GM23248 (cell line): ENCODE data around the gene AP2B1. TPM values are rescaled to one million over a fixed set of nuclear protein-coding genes. Genes with fewer than 3 reads are reported as not detected.
A peak's percentile ranks its signal among the peaks of the same experiment; 100 is the strongest.

Experiments
- DNase-seq: peaks from one replicate; pipeline ENCODE4 v3.0.0-alpha.2; 2015
- H2AFZ ChIP-seq: fragments of 200-600 bp; sonication (generic); 2 replicates; pipeline ENCODE4 v1.6.1; 2016; ENCODE audit warnings: antibody characterized with exemption
- H3F3A ChIP-seq: fragments of 200-600 bp; sonication (generic); 2 replicates; pipeline ENCODE4 v1.6.1; 2016; ENCODE audit warnings: mild to moderate bottlenecking, antibody characterized with exemption, mixed run types; ENCODE audit not compliant: insufficient read depth
- H3K27ac ChIP-seq: fragments of 200-600 bp; sonication (generic); 2 replicates; pipeline ENCODE4 v1.5.1; 2016; ENCODE audit warnings: mild to moderate bottlenecking
- H3K27me3 ChIP-seq: fragments of 200-600 bp; sonication (generic); replicated peaks from 2 replicates; pipeline ENCODE4 v1.6.1; 2016; ENCODE audit warnings: mild to moderate bottlenecking; ENCODE audit not compliant: insufficient read depth
- H3K36me3 ChIP-seq: fragments of 200-600 bp; sonication (generic); 2 replicates; pipeline ENCODE4 v1.6.1; 2016; ENCODE audit warnings: low read depth, mild to moderate bottlenecking
- H3K4me1 ChIP-seq: fragments of 200-600 bp; sonication (generic); 2 replicates; pipeline ENCODE4 v1.6.1; 2016; ENCODE audit warnings: mild to moderate bottlenecking; ENCODE audit not compliant: insufficient read depth
- H3K4me2 ChIP-seq: fragments of 200-600 bp; sonication (generic); one replicate; pipeline ENCODE4 v1.6.1; 2016; ENCODE audit warnings: mild to moderate bottlenecking; ENCODE audit not compliant: unreplicated experiment
- H3K4me3 ChIP-seq: fragments of 200-600 bp; sonication (generic); 2 replicates; pipeline ENCODE4 v1.5.1; 2016; ENCODE audit warnings: mild to moderate bottlenecking
- H3K79me2 ChIP-seq: fragments of 200-600 bp; sonication (generic); 2 replicates; pipeline ENCODE4 v1.6.1; 2016; ENCODE audit warnings: mild to moderate bottlenecking; ENCODE audit not compliant: insufficient read depth
- H3K9ac ChIP-seq: fragments of 200-600 bp; sonication (generic); 2 replicates; pipeline ENCODE4 v1.6.1; 2016; ENCODE audit warnings: mild to moderate bottlenecking
- H3K9me2 ChIP-seq: fragments of 200-600 bp; sonication (generic); 2 replicates; pipeline ENCODE4 v1.6.1; 2016; ENCODE audit warnings: mixed run types, mild to moderate bottlenecking, moderate library complexity; ENCODE audit not compliant: insufficient read depth
- H3K9me3 ChIP-seq: fragments of 200-600 bp; sonication (generic); one replicate; pipeline ENCODE4 v1.6.1; 2017; ENCODE audit warnings: low read depth
- H4K20me1 ChIP-seq: fragments of 200-600 bp; sonication (generic); 2 replicates; pipeline ENCODE4 v1.6.0; 2016; ENCODE audit not compliant: insufficient read depth
- EZH2 ChIP-seq: fragments of 200-600 bp; sonication (generic); IDR thresholded peaks from 2 replicates; pipeline ENCODE4 v1.6.1; 2018; ENCODE audit warnings: antibody characterized with exemption, mild to moderate bottlenecking; ENCODE audit not compliant: insufficient read depth, poor library complexity, severe bottlenecking
- EZH2phosphoT487 ChIP-seq: fragments of 200-600 bp; sonication (generic); IDR thresholded peaks from 2 replicates; pipeline ENCODE4 v1.6.1; 2018; ENCODE audit warnings: antibody characterized with exemption, moderate library complexity, mild to moderate bottlenecking, low read depth; ENCODE audit not compliant: insufficient read depth
- WGBS, 2 experiments: methylation state at CpG; one replicate each; pipeline ENCODE4 v1.1.6; 2015 to 2017; ENCODE audit warnings: low lambda C conversion rate in 2 of 2, low coverage in 1 of 2; ENCODE audit errors: missing lambda C conversion rate in 2 of 2; 5-methylcytosine and 5-hydroxymethylcytosine counted together
- in situ Hi-C: fragments of 300-500 bp; cut with MboI; formaldehyde crosslinking; loops from 2 replicates; pipeline ENCODE4 v1.15.0; 2020
- polyA plus RNA-seq: library from polyadenylated mRNA; unstranded; fragments of >200 nt; fragmentation: Nextera tagmentation; extraction: Ambion mirVana; gene quantifications from 2 replicates; pipeline ENCODE4 v1.2.1, GENCODE V29; 2016
- total RNA-seq: library from RNA; depleted of rRNA; stranded (reverse); fragments of >200 nt; shearing (Covaris generic); gene quantifications from 2 replicates; pipeline ENCODE4 v1.2.3, GENCODE V29; 2014

The AP2B1 gene
- total and polyA plus RNA-seq, 2 experiments from 2014 or later: 72.4 to 85.9 TPM

GRCh38 chr17:35618628-35619027 lies 31.5 kb downstream of the AP2B1 start:
- Histone ChIP-seq H3K4me2 (no peak overlapping the region), H3K27ac (no peak overlapping the region), H3K9me2 (no peaks in the 10 kb centered on the region), H3K9me3 (no peaks in the 10 kb centered on the region), H3K79me2 (peaks cover 51% of the 10 kb centered on the region), H3F3A (no peaks in the 10 kb centered on the region), H3K9ac (no peak overlapping the region), H3K27me3 (no peaks in the 10 kb centered on the region), H3K4me3 (no peak overlapping the region), H3K36me3 (0 out of 2 replicates have a peak, but pooled peaks cover 12% of the 10 kb centered on the region), H4K20me1 (no peaks in the 10 kb centered on the region), H3K4me1 (no peaks in the 10 kb centered on the region), H2AFZ (no peak overlapping the region)
- TF ChIP-seq EZH2phosphoT487 (no peak), EZH2 (no peak)
- in situ Hi-C loops: loop anchor here (10.0 kb wide), 1 partner anchor 64 kb away; no protein-coding TSS in a partner anchor
- DNase-seq: no peak

DNA sequence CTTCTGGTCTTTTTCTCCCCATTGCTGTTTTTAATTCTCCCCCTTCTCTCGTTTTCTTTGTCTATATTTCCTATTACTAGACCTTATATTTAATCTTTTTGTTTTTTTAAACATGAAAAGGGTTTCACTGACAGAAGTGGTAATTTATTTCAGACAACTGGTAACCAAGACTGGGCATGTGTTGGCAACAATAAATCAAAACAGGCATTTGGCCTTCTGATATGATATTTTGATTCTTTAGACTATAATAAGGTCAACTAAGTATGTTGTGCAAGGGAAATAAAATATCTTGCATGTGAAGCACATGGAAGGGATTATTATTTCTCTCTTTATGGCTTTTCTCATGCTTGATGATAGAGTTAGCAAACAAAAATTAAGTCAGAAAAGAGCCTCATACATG lies 34.6 kb downstream of the AP2B1 start:
- H2AFZ ChIP-seq: no peak overlapping the region
- no peaks in the 10 kb centered on the region for H4K20me1 ChIP-seq
- peaks cover 32% of the 10 kb centered on the region for H3K79me2 ChIP-seq
- no peaks in the 10 kb centered on the region for H3F3A ChIP-seq
- no peak for DNase-seq
- no peaks in the 10 kb centered on the region for H3K27me3 ChIP-seq
- H3K4me1 ChIP-seq: no peaks in the 10 kb centered on the region
- no peak overlapping the region for H3K4me2 ChIP-seq
- no peaks in the 10 kb centered on the region for H3K9me3 ChIP-seq
- 91 to 93% methylated on average over 1 of the region's 1 CpG for WGBS, 2 experiments
- no peak for TF ChIP-seq EZH2
- no peak for TF ChIP-seq EZH2phosphoT487
- no peak overlapping the region for H3K9ac ChIP-seq
- in situ Hi-C loops: no loop called here
- H3K36me3 ChIP-seq: peaks cover 41% of the 10 kb centered on the region
- no peaks in the 10 kb centered on the region for H3K9me2 ChIP-seq
- no peak overlapping the region for H3K4me3 ChIP-seq
- H3K27ac ChIP-seq: no peak overlapping the region

GRCh38 chr17:35627417-35627816 lies 40.3 kb downstream of the AP2B1 start:
- Histone ChIP-seq H3K9ac (no peak overlapping the region), H4K20me1 (peaks cover 11% of the 10 kb centered on the region; the same call in 1 of the 2 replicates), H2AFZ (no peak overlapping the region), H3K4me1 (peaks cover 16% of the 10 kb centered on the region), H3F3A (peaks cover 29% of the 10 kb centered on the region), H3K79me2 (peaks cover 14% of the 10 kb centered on the region; the same call in 1 of the 2 replicates), H3K4me2 (no peak overlapping the region), H3K4me3 (no peak overlapping the region), H3K27ac (no peak overlapping the region), H3K36me3 (peaks cover 55% of the 10 kb centered on the region), H3K9me2 (no peaks in the 10 kb centered on the region), H3K27me3 (no peaks in the 10 kb centered on the region), H3K9me3 (no peaks in the 10 kb centered on the region)
- no peak for TF ChIP-seq EZH2
- TF ChIP-seq EZH2phosphoT487: no peak
- DNase-seq: no peak
- in situ Hi-C loops: no loop called here
- WGBS, 2 experiments: 87 to 91% methylated on average over 4 of the region's 4 CpGs

DNA sequence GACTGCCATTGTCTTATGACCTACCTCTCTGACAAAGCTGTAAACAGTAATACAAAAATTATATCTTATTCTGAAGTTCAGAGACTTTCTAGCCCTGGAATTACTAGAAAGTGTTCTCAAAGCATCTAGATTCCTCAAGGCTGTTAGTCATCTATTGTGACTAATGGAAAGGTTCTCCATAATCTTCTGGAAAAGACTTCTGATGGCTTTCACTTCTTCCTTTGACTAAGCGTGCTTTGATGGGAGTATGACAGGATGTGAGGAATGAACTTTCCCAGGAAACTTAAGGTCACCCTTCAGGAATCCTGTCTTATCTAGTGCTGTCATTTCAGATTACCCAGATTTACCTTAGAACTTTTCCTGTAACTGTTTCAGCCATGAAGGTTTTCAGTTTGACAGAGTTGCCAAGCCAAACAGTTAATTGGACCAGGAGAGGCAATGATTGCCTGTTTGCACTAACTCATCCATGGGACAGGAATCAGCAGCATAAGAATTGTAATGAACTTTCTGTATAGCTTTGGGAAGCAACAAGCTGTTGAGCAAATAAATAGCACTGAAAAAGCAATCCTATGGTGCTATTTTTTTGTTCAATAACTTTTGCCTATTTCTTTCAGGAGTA lies 43.5 kb downstream of the AP2B1 start:
- Histone ChIP-seq H2AFZ (no peak overlapping the region), H3K4me1 (peaks cover 16% of the 10 kb centered on the region), H3K36me3 (peaks cover 36% of the 10 kb centered on the region), H3K79me2 (0 out of 2 replicates have a peak, but pooled peaks cover 10% of the 10 kb centered on the region), H4K20me1 (peaks cover 11% of the 10 kb centered on the region; the same call in 1 of the 2 replicates), H3K9me3 (no peaks in the 10 kb centered on the region), H3K4me2 (peak overlapping the region; percentile 35), H3K9ac (no peak overlapping the region), H3K9me2 (no peaks in the 10 kb centered on the region), H3K27me3 (no peaks in the 10 kb centered on the region), H3K4me3 (no peak overlapping the region), H3K27ac (peak overlapping the region; percentile 47), H3F3A (peaks cover 29% of the 10 kb centered on the region)
- TF ChIP-seq EZH2phosphoT487 (no peak), EZH2 (no peak)
- 4 to 21% methylated on average over 1 of the region's 1 CpG for WGBS, 2 experiments
- in situ Hi-C loops: no loop called here
- DNase-seq: peak; percentile 82

GRCh38 chr17:35641032-35641431 lies 53.9 kb downstream of the AP2B1 start:
- H3K4me3 ChIP-seq: no peak overlapping the region
- H3F3A ChIP-seq: no peaks in the 10 kb centered on the region
- no peak overlapping the region for H3K4me2 ChIP-seq
- no peaks in the 10 kb centered on the region for H3K9me2 ChIP-seq
- no peaks in the 10 kb centered on the region for H3K27me3 ChIP-seq
- H3K36me3 ChIP-seq: peaks cover 71% of the 10 kb centered on the region
- H4K20me1 ChIP-seq: no peaks in the 10 kb centered on the region
- H3K4me1 ChIP-seq: no peaks in the 10 kb centered on the region
- no peaks in the 10 kb centered on the region for H3K9me3 ChIP-seq
- TF ChIP-seq EZH2: no peak
- no peak for TF ChIP-seq EZH2phosphoT487
- in situ Hi-C loops: no loop called here
- no peak overlapping the region for H2AFZ ChIP-seq
- H3K9ac ChIP-seq: no peak overlapping the region
- DNase-seq: no peak
- no peak overlapping the region for H3K27ac ChIP-seq
- no peaks in the 10 kb centered on the region for H3K79me2 ChIP-seq
- WGBS, 2 experiments: 97 to 99% methylated on average over 4 of the region's 4 CpGs
